Stimulated activated naive CD8-positive, alpha-beta T cell treated with anti-CD3 and anti-CD28 coated beads, Interleukin-15, Interleukin-2, amounts not matched to agents 100 ng/mL and 50 ng/mL, for 24 hours (primary cell): ENCODE data around the gene KCNMB1.

Experiments used
- H3K27ac Mint-ChIP-seq: one replicate; pipeline ENCODE4 v1.8.0; 2021; ENCODE audit warnings: mild to moderate bottlenecking, mixed read lengths
- H3K27me3 Mint-ChIP-seq: one replicate; pipeline ENCODE4 v1.8.0; 2021; ENCODE audit warnings: mixed read lengths
- H3K36me3 Mint-ChIP-seq: one replicate; pipeline ENCODE4 v1.8.0; 2021; ENCODE audit warnings: low read depth, mixed read lengths
- H3K4me1 Mint-ChIP-seq: one replicate; pipeline ENCODE4 v1.8.0; 2021; ENCODE audit warnings: low read depth, mixed read lengths
- H3K4me3 Mint-ChIP-seq: one replicate; pipeline ENCODE4 v1.8.0; 2021; ENCODE audit warnings: mild to moderate bottlenecking, mixed read lengths
- H3K9me3 Mint-ChIP-seq: one replicate; pipeline ENCODE4 v1.8.0; 2021; ENCODE audit warnings: mixed read lengths

Gene KCNMB1

GRCh38 chr5:170330568-170331054, 58.6 kb downstream of the KCNMB1 start:
- H3K4me1 Mint-ChIP-seq, result peaks cover 3% of the 10 kb centered on the region
- no peaks in the 10 kb centered on the region for H3K9me3 Mint-ChIP-seq
- H3K36me3 Mint-ChIP-seq, result no peaks in the 10 kb centered on the region
- no peak overlapping the region for H3K27ac Mint-ChIP-seq
- H3K27me3 Mint-ChIP-seq, result no peaks in the 10 kb centered on the region
- H3K4me3 Mint-ChIP-seq, result no peak overlapping the region

- Mint-ChIP-seq H3K27ac (no peak overlapping the region), H3K9me3 (peaks cover 3% of the 10 kb centered on the region), H3K36me3 (no peaks in the 10 kb centered on the region), H3K27me3 (no peaks in the 10 kb centered on the region), H3K4me1 (peaks cover 7% of the 10 kb centered on the region), H3K4me3 (no peak overlapping the region)
Observed at GRCh38 chr5:170329524-170329923, 59.6 kb downstream of the KCNMB1 start.

- peaks cover 5% of the 10 kb centered on the region for H3K9me3 Mint-ChIP-seq
- H3K27me3 Mint-ChIP-seq, result no peaks in the 10 kb centered on the region
- H3K27ac Mint-ChIP-seq, result no peak overlapping the region
- H3K4me3 Mint-ChIP-seq, result no peak overlapping the region
- no peaks in the 10 kb centered on the region for H3K36me3 Mint-ChIP-seq
- peaks cover 7% of the 10 kb centered on the region for H3K4me1 Mint-ChIP-seq
Observed at GRCh38 chr5:170327829-170328228, 61.3 kb downstream of the KCNMB1 start.

- Mint-ChIP-seq H3K27me3 (no peaks in the 10 kb centered on the region), H3K9me3 (peaks cover 5% of the 10 kb centered on the region), H3K36me3 (no peaks in the 10 kb centered on the region), H3K4me3 (no peak overlapping the region), H3K4me1 (peaks cover 7% of the 10 kb centered on the region), H3K27ac (no peak overlapping the region)
Observed at GRCh38 chr5:170327168-170327567, 62.0 kb downstream of the KCNMB1 start.
